ENCODE results near the gene PORCN. TPM values are rescaled to one million over a fixed set of nuclear protein-coding genes. Genes with fewer than 3 reads are reported as not detected.
A peak's percentile ranks its signal among the peaks of the same experiment; 100 is the strongest.

PORCN gene
- total and polyA plus RNA-seq, 2 of the 13 experiments (the other 11 are each of a cell fraction or from before 2014, with no cell fraction given), result 3.9 to 5.8 TPM

GRCh38 chrX:48505481-48505880 lies 3.3 kb upstream of the PORCN start (continued):
- TF ChIP-seq ZNF430 (CRISPR knock-in tag; IDR thresholded peaks at IDR 0.05) (no peak), ZFP41 (CRISPR knock-in tag; IDR thresholded peaks at IDR 0.05; ENCODE audit: borderline replicate concordance) (no peak), ZNF331 (CRISPR knock-in tag; IDR thresholded peaks at IDR 0.05) (0 out of 2 replicates have a peak, but pooled peaks have one; percentile 16), NR2F2 (IDR thresholded peaks at IDR 0.05; ENCODE audit: borderline replicate concordance, low read depth) (peak; percentile 85), ERF (CRISPR knock-in tag; IDR thresholded peaks at IDR 0.05) (0 out of 2 replicates have a peak, but pooled peaks have one; percentile 38), NFATC3 (CRISPR knock-in tag; IDR thresholded peaks at IDR 0.05) (no peak), ZNF513 (CRISPR knock-in tag; conservative IDR thresholded peaks at IDR 0.05) (no peak), ZMAT3 (CRISPR knock-in tag; conservative IDR thresholded peaks at IDR 0.05) (no peak), LCORL (IDR thresholded peaks at IDR 0.05) (no peak), LCORL (CRISPR knock-in tag; IDR thresholded peaks at IDR 0.05) (peak; percentile 63; the same call in 1 of the 2 replicates), ZNF124 (CRISPR knock-in tag; IDR thresholded peaks at IDR 0.05) (no peak), ZNF230 (CRISPR knock-in tag; IDR thresholded peaks at IDR 0.05) (no peak), GLMP (CRISPR knock-in tag; IDR thresholded peaks at IDR 0.05; ENCODE audit: borderline replicate concordance) (no peak), SIN3B (IDR thresholded peaks at IDR 0.05; ENCODE audit: low read length) (no peak), NONO (IDR thresholded peaks at IDR 0.05) (no peak), NONO (CRISPR knock-in tag; conservative IDR thresholded peaks at IDR 0.05) (no peak), MYNN (CRISPR knock-in tag; IDR thresholded peaks at IDR 0.05; ENCODE audit: low read depth) (no peak), HNF1B (CRISPR knock-in tag; IDR thresholded peaks at IDR 0.05) (no peak), ZNF615 (CRISPR knock-in tag; IDR thresholded peaks at IDR 0.05; ENCODE audit: borderline replicate concordance) (no peak), GMEB1 (CRISPR knock-in tag; IDR thresholded peaks at IDR 0.05; ENCODE audit: borderline replicate concordance) (no peak), HINFP (CRISPR knock-in tag; IDR thresholded peaks at IDR 0.05; ENCODE audit: low read depth) (no peak), MLLT10 (CRISPR knock-in tag; IDR thresholded peaks at IDR 0.05) (no peak), TCF7L2 (IDR thresholded peaks at IDR 0.05; ENCODE audit: low read depth, low read length) (no peak), SOX6 (IDR thresholded peaks at IDR 0.05) (no peak), SOX6 (CRISPR knock-in tag; IDR thresholded peaks at IDR 0.05) (peak; percentile 50; the same call in 1 of the 2 replicates), FOXA3 (CRISPR knock-in tag; IDR thresholded peaks at IDR 0.05) (peak; percentile 48; the same call in 1 of the 2 replicates), RXRA (CRISPR knock-in tag; IDR thresholded peaks at IDR 0.05) (peak; percentile 68; the same call in 1 of the 2 replicates)

All from HepG2 (cell line).